Loucy (cell line): ENCODE data around the gene OR8H1.

Source experiments
- H2AFZ ChIP-seq: fragments of 200-600 bp; sonication (generic); 2 replicates; pipeline ENCODE4 v1.6.0; 2016; ENCODE audit warnings: antibody characterized with exemption, mild to moderate bottlenecking, low read length, moderate library complexity
- H3F3A ChIP-seq: fragments of 200-600 bp; 2 replicates; pipeline ENCODE4 v1.6.0; 2016; ENCODE audit warnings: antibody characterized with exemption, low read depth, mild to moderate bottlenecking
- H3K27me3 ChIP-seq: fragments of 200-600 bp; sonication (generic); 2 replicates; pipeline ENCODE4 v1.6.1; 2014; ENCODE audit warnings: low read length, mild to moderate bottlenecking; ENCODE audit not compliant: insufficient read depth, poor library complexity, severe bottlenecking
- H3K36me3 ChIP-seq: fragments of 200-600 bp; sonication (generic); 2 replicates; pipeline ENCODE4 v1.6.1; 2016; ENCODE audit warnings: low read length; ENCODE audit not compliant: insufficient read depth
- H3K4me1 ChIP-seq: fragments of 200-600 bp; sonication (generic); 2 replicates; pipeline ENCODE4 v1.5.1; 2014; ENCODE audit warnings: low read length, mild to moderate bottlenecking; ENCODE audit not compliant: insufficient read depth, poor library complexity, severe bottlenecking
- H3K4me2 ChIP-seq: fragments of 200-600 bp; sonication (generic); 2 replicates; pipeline ENCODE4 v1.6.0; 2014; ENCODE audit warnings: antibody characterized with exemption, low read length, low read depth, mild to moderate bottlenecking; ENCODE audit not compliant: poor library complexity, severe bottlenecking
- H3K4me3 ChIP-seq: fragments of 200-600 bp; sonication (generic); 2 replicates; pipeline ENCODE4 v1.5.1; 2014; ENCODE audit warnings: low read length, mild to moderate bottlenecking, mixed read lengths; ENCODE audit not compliant: poor library complexity, severe bottlenecking
- H3K79me2 ChIP-seq: fragments of 200-600 bp; sonication (generic); 2 replicates; pipeline ENCODE4 v1.6.1; 2014; ENCODE audit warnings: low read length; ENCODE audit not compliant: insufficient read depth
- H3K9ac ChIP-seq: fragments of 200-600 bp; sonication (generic); 2 replicates; pipeline ENCODE4 v1.6.0; 2014; ENCODE audit warnings: mild to moderate bottlenecking, low read depth, low read length, moderate library complexity; ENCODE audit not compliant: poor library complexity, severe bottlenecking
- H3K9me2 ChIP-seq: fragments of 200-600 bp; sonication (generic); replicated peaks from 2 replicates; pipeline ENCODE4 v1.6.1; 2016; ENCODE audit warnings: low read depth, low read length, mixed read lengths
- H3K9me3 ChIP-seq: fragments of 200-600 bp; sonication (generic); 2 replicates; pipeline ENCODE4 v1.6.1; 2014; ENCODE audit warnings: mild to moderate bottlenecking, antibody characterized with exemption, low read length, low read depth; ENCODE audit not compliant: insufficient read depth
- H4K20me1 ChIP-seq: fragments of 200-600 bp; sonication (generic); 2 replicates; pipeline ENCODE4 v1.6.0; 2014; ENCODE audit warnings: antibody characterized with exemption, low read length, mild to moderate bottlenecking; ENCODE audit not compliant: insufficient read depth, poor library complexity, severe bottlenecking
- EZH2phosphoT487 ChIP-seq: fragments of 200-600 bp; IDR thresholded peaks from 2 replicates; pipeline ENCODE4 v1.6.1; 2018; ENCODE audit warnings: antibody characterized with exemption, mild to moderate bottlenecking, moderate library complexity, borderline replicate concordance
- TF ChIP-seq, protein P1 (sequence below): fragments of 200-600 bp; sonication (generic); conservative IDR thresholded peaks from 2 replicates; pipeline ENCODE4 v1.5.1; 2014; ENCODE audit warnings: mild to moderate bottlenecking, antibody characterized with exemption, low read length

OR8H1 gene

DNA sequence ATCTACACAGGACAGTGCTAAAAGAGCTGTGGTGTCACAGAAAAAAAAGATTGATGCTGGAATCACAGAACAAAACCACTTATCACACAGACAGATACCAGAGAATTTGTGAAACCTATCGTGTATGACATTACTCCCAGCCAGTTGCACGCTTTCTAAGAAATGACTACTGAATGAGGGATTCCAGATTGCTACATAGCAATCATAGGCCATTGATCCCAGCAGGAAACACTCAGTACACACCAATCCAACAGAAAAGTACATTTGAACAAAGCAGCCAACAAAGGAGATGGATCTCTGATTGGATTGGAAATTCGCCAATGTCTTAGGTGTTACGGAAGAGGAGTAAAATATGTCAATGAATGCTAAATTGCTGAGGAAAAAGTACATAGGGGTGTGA, 4.8 kb upstream of the OR8H1 start:
- Histone ChIP-seq H3F3A (no peaks in the 10 kb centered on the region), H4K20me1 (no peaks in the 10 kb centered on the region), H3K27me3 (no peaks in the 10 kb centered on the region), H3K4me3 (no peak overlapping the region), H3K4me2 (no peak overlapping the region), H3K9me3 (no peaks in the 10 kb centered on the region), H3K36me3 (no peaks in the 10 kb centered on the region), H3K4me1 (no peaks in the 10 kb centered on the region), H3K79me2 (no peaks in the 10 kb centered on the region), H2AFZ (no peak overlapping the region), H3K9ac (no peak overlapping the region), H3K9me2 (no peaks in the 10 kb centered on the region)
- no peak for TF ChIP-seq EZH2phosphoT487
- TF ChIP-seq, protein P1, sequence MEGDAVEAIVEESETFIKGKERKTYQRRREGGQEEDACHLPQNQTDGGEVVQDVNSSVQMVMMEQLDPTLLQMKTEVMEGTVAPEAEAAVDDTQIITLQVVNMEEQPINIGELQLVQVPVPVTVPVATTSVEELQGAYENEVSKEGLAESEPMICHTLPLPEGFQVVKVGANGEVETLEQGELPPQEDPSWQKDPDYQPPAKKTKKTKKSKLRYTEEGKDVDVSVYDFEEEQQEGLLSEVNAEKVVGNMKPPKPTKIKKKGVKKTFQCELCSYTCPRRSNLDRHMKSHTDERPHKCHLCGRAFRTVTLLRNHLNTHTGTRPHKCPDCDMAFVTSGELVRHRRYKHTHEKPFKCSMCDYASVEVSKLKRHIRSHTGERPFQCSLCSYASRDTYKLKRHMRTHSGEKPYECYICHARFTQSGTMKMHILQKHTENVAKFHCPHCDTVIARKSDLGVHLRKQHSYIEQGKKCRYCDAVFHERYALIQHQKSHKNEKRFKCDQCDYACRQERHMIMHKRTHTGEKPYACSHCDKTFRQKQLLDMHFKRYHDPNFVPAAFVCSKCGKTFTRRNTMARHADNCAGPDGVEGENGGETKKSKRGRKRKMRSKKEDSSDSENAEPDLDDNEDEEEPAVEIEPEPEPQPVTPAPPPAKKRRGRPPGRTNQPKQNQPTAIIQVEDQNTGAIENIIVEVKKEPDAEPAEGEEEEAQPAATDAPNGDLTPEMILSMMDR: no peak

DNA sequence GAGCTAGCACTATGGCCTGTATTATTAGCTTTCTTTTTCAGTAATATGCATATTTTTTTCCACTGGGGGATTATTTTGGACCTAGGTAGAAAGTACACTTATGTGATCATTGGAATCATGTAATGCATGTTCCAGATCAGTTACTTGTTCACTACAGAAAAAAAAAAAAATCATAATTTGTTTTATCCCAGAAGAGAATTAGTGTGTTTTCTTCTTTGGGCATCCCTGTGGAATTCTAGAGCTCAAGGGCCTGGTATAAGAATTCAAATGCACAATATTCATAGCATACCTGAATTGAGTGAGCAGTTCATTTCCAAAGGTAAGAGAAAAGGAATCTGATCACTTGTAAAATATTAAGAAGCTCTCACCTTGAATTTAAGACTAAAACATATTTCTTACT, 18.2 kb downstream of the OR8H1 start, which contains the start of gene OR5T1:
Gene OR5T1 (plus strand): TSS at position 301 of the 400 bp plus-strand sequence. CDS start 1,485 bp downstream, outside the sequence.
- Histone ChIP-seq H3K9me3 (no peaks in the 10 kb centered on the region), H3K9me2 (no peaks in the 10 kb centered on the region), H3K36me3 (no peaks in the 10 kb centered on the region), H2AFZ (no peak within 1 kb of the TSS), H3K4me3 (no peak within 1 kb of the TSS), H3K4me2 (no peak within 1 kb of the TSS), H3K79me2 (no peaks in the 10 kb centered on the region), H3K27me3 (no peaks in the 10 kb centered on the region), H3K4me1 (no peaks in the 10 kb centered on the region), H3K9ac (no peak within 1 kb of the TSS), H4K20me1 (no peaks in the 10 kb centered on the region), H3F3A (no peaks in the 10 kb centered on the region)
- no peak for TF ChIP-seq EZH2phosphoT487
- TF ChIP-seq, protein P1: no peak

DNA sequence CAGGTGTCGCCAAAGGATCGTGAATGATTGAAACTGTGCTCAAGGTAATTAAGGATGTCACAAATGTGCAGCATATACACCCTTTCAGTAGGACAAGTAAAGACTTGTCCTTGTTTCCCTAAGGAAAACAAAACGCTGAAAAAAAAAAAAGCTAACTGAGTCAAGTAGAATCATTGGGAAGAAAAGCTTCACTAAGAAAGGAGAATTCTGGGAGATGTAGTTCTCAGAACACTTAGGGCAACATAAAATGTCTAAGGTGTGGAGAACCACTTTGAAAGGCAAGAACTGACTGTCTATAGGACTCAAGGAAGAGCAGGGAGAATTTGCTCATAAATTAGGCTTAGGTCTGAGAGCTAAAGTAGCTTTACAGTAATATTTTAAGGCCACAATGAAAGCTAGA, 21.0 kb downstream of the OR8H1 start:
- no peak for TF ChIP-seq EZH2phosphoT487
- TF ChIP-seq, protein P1: no peak
- Histone ChIP-seq H3K4me1 (no peaks in the 10 kb centered on the region), H3K4me2 (no peak overlapping the region), H4K20me1 (no peaks in the 10 kb centered on the region), H2AFZ (no peak overlapping the region), H3K27me3 (no peaks in the 10 kb centered on the region), H3K9ac (no peak overlapping the region), H3K79me2 (no peaks in the 10 kb centered on the region), H3K9me3 (no peaks in the 10 kb centered on the region), H3K4me3 (no peak overlapping the region), H3K36me3 (no peaks in the 10 kb centered on the region), H3F3A (no peaks in the 10 kb centered on the region), H3K9me2 (no peaks in the 10 kb centered on the region)
